HG03469 (cell line): ENCODE results near the gene IFIT1B.
"Not testable (repeated sequence)": the region's sequence is repeated elsewhere in the genome, so short reads cannot be mapped to it uniquely, and the experiment has no call there.

Source experiments
- ATAC-seq: cut with Tn5 transposase; IDR thresholded peaks from one replicate; pipeline ENCODE4 v1.9.1; 2021; ENCODE audit warnings: mild to moderate bottlenecking, moderate library complexity, moderate number of reproducible peaks; ENCODE audit not compliant: unreplicated experiment

The IFIT1B gene, protein sequence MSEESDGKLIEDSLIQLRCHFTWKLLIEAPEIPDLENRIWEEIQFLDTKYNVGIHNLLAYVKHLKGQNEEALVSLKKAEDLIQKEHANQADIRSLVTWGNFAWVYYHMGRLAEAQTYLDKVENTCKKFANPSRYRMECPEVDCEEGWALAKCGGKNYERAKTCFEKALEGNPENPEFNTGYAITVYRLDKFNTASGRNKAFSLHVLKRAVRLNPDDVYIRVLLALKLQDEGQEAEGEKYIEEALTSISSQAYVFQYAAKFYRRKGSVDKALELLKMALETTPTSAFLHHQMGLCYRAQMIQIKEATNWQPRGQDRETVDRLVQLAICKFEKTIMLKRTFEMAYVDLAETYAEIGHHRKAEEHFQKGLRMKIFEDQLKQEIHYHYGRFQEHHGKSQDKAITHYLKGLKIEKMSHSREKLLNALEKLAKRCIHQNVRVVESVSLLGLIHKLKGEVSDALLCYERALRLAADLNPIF

DNA sequence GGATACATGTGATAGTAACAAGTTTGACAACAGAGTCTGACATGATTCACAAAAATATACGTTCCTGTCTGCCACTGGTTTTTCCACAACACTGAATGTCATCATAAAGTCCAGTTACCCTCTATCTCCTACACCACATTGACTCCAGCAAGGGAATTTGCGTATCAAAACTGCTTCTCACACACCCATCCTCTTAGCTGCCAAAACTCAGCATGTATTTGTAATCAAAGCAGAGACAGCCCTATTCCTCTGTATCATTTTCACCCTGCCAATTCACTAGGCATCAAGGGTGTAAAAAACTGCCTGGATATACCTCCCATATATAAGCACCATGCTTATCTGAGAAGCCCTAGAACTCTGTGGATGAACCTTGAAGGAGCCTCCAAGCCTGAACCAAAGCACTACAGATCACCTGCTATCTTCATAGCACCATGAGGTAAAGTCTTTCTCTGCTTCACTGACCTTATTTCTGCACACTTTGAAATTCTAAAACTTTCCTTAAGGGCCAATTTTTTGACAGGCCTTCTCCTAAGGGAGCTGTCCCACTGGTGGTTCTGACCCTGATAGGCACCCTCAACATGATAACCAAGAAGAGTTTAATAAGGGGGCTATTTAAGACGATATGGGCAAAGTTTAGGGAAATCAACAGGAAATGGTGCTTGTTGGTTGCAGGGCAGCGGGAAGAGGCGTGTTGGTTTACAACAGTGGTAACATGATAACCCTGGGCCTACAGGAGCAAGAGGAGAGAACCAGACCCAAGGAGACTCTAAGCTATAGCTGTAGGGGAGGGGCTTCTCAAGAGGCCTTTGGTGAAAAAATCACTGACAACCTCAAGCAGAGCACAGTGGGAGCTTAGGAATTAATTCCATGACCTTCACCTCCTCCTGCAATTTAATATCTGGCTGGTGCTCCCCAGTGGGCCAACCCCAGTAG lies at the start of gene IFIT1B:
IFIT1B (plus strand) TSS at position 352 of the 933 bp plus-strand sequence; CDS start at position 432, 80 bp downstream.
- ATAC-seq: no peak

DNA sequence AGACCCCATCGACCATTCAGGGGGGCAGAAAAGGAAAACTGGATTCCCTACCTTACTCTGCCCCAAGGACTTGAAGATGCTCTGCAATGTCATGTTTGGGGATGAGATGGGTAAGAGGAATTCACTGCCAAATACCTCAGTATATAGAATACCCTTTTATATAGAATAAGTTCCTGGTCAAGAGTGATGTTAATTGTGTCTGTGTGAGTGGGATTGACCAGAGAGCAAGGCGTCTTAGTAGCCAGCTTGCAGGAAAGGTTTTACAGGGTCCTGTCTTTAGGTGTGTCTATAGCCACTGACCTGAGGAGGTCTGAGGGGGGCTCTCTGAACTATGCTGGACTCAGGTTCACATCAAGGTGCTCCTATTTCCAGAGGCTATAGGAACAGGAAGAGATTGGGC lies 48.7 kb upstream of the IFIT1B start:
- no peak for ATAC-seq

DNA sequence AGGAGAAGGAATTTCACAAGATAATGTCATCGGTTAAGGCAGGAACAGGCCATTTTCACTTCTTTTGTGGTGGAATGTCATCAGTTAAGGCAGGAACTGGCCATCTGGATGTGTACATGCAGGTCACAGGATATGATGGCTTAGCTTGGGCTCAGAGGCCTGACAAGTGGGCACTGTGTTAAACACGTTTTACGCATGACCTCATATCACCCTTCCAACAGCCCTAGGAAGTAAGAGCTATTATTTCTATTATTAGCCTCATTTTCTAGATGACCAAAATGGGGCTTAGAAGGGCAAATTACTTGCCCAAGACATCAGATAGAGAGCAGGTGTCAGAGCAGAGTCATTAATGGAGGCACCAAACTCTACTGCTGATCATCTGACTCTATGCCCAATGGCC lies 47.8 kb upstream of the IFIT1B start:
- not testable (repeated sequence) for ATAC-seq

DNA sequence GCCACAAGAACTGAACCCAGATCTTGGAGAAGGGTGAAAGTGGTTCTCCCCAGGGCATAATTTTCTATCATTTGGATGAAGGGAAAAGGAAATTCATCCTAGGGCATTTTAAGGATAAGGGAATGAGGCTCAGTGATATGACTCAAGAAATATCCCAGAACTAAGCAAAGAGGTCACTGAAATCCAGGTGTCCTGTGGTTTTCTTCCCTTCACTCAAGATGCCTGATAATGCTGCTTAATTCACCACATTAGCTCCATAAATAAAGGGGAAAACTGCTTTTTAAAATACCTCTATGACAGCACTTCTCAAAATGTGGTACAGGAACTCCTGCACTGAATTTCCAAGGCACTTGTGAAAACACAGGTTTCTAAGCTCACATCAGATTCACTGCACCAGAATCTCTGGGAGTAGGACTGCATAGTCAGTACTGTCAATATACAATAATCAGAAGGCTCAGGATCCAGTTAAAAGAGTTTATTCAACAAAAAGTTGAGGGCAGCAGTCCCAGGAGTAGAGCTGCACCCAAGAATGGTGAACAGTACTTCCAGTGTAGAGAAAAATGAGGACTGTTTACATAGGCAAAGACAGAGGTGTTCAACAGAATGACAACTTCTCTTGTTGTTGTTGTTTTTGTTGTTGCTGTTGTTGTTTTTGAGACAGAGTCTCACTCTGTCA lies 47.2 kb upstream of the IFIT1B start:
- no peak for ATAC-seq

DNA sequence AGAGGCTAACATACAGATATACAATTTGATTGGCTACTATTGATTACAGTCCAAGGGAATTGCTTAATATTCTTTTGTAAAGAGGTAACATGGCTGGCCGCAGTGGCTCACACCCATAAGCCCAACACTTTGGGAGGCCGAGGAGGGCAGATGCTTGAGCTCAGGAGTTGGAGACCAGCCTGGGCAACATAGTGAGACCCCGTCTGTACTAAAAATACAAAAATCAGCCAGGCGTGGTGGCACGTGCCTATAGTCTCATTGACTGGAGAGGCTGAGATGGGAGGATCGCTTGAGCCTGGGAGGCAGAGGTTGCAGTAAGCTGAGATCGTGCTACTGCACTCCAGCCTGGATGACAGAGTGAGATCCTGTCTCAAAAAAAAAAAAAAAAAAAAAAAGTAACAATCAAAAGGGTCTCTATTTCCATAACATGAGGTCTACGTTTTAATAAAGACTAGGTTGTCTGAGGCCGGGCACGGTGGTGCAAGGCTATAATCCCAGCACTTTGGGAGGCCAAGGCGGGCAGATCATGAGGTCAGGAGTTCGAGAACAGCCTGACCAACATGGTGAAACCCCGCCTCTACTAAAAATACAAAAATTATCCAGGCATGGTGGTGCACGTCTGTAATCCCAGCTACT lies 46.3 kb upstream of the IFIT1B start:
- not testable (repeated sequence) for ATAC-seq

DNA sequence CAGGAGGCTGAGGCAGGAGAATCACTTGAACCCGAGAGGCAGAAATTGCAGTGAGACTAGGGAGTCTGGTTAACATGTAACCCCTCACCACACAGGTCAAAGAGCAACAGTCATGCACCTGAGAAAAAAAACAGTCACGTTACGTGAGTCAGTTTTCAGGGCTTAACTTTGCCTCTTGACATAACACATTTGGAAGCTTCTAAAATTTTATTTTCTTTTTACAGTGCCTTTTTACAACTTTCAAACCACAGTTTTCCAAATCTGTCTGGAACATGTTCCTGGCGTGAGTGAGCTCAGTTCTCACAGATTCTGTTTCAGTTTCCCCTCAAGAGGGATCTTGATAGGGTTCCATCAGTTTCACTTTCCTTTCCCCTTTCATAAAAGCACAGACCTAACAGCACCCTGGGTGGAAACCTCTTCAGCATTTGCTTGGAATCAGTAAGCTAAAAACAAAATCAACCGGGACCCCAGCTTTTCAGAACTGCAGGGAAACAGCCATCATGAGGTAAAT lies 45.7 kb upstream of the IFIT1B start:
- ATAC-seq: no peak

DNA sequence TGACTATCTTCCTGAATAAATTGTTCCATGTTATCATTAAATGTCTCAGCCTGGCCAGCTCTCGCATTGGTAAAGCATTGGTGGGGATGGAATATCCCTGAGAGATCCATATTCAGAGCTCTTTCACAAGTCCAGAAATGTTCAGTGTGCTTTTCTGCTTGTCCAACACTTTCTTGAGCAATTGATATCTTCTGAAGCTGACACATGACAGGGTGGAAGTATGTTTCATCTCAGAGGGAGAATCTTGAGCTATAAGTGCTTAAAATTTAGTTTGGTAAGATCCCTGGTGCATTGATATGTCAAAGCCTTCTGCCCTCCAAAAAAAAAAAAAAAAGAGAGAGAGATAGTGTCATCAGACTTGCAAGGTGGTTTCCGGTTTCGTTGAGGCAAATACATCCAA lies 42.6 kb upstream of the IFIT1B start:
- ATAC-seq: no peak

DNA sequence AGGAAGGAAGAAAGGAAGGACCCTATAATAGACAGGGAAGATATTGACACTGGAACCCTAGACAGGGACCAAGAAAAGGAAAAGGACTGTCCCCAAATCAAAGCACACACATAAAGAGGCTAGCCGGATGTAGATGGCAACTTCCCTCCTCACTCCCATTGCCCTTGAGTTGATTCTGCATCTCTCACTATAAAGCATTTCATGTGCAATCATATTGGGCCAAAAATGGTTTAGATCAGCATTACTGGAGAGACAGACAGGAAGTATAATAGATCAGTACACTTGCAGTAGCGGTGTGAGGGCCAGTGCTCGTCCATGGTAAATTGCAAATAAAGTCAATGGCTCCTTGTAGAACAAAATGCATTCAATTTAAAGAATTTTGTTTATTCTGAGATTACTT lies 41.6 kb upstream of the IFIT1B start:
- ATAC-seq: no peak

DNA sequence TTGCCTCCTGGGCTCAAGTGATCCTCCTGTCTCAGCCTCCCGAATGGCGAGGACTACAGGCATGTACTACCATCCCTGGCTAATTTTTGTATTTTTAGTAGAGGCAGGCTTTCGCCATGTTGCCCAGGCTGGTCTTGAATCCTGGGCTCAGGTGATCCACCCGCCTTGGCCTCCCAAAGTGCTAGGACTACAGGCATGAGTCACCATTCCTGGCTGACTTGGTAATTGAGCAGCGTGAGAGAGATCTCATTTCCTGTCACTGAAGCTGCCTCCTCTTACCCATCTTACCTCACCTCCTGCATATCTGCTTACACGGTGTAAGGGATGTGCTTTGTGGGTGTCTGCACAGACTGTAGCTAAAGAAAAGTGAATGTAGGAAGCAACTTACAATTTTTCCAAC lies 40.4 kb upstream of the IFIT1B start:
- ATAC-seq: no peak

DNA sequence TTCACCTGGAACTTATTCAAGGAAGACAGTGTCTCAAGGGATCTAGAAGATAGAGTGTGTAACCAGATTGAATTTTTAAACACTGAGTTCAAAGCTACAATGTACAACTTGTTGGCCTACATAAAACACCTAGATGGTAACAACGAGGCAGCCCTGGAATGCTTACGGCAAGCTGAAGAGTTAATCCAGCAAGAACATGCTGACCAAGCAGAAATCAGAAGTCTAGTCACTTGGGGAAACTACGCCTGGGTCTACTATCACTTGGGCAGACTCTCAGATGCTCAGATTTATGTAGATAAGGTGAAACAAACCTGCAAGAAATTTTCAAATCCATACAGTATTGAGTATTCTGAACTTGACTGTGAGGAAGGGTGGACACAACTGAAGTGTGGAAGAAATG lies 39.1 kb upstream of the IFIT1B start:
- no peak for ATAC-seq

DNA sequence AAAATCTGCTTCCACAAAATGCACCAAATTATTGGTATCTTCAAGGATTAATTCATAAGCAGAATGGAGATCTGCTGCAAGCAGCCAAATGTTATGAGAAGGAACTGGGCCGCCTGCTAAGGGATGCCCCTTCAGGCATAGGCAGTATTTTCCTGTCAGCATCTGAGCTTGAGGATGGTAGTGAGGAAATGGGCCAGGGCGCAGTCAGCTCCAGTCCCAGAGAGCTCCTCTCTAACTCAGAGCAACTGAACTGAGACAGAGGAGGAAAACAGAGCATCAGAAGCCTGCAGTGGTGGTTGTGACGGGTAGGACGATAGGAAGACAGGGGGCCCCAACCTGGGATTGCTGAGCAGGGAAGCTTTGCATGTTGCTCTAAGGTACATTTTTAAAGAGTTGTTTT lies 38.0 kb upstream of the IFIT1B start:
- ATAC-seq: no peak

DNA sequence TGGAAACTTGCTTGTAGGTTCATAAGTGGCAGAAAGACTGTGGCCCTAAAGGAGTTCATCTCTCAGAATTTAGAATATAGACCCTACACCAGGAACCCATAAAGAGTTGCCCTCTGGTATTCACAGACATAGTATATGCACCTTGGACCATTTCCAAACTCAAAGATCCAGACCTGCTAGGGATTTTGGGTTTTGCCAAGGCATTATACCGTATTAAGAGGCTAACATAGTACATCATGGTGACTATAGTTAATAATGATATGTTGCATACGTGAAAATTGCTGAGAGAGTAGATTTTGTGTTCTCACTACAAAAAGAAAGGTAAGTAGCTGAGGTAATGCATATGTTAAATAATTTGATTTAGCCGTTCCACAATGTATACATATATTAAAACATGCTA lies 36.2 kb upstream of the IFIT1B start:
- ATAC-seq: no peak

DNA sequence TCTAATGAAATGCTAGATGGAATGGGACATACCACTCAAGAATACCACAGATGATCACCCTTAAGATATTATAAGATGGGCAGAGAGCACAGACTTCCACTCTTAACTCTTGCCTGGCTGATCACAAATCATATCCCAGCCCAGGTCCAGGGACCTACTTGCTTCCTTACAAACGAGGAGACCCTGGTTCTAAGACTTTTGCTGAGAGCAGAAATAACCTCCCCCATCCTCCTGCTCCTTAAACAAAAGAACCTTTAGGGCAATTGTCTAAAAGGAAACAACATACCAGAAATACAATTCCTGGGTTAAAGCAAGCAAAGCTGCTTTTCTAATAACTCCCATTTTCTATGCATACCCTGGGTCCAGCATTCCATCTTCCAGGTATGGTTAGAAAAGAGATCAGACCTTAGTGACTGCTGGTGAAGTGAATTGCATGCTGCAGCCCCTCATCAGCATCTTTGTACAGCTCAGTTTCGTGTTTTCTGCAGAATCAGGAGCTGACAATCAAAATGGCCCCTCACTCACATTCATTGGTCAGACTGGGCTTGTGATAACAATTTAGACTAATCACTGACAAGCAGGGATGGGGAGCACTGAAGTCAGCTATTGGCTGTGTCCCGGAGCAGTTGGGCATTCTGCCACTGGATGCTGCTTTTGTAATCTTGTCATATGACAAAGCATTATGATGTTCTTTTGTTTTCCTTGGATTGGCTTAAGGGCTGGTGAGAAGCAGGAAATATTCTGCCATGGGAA lies 35.5 kb upstream of the IFIT1B start:
- ATAC-seq: no peak

DNA sequence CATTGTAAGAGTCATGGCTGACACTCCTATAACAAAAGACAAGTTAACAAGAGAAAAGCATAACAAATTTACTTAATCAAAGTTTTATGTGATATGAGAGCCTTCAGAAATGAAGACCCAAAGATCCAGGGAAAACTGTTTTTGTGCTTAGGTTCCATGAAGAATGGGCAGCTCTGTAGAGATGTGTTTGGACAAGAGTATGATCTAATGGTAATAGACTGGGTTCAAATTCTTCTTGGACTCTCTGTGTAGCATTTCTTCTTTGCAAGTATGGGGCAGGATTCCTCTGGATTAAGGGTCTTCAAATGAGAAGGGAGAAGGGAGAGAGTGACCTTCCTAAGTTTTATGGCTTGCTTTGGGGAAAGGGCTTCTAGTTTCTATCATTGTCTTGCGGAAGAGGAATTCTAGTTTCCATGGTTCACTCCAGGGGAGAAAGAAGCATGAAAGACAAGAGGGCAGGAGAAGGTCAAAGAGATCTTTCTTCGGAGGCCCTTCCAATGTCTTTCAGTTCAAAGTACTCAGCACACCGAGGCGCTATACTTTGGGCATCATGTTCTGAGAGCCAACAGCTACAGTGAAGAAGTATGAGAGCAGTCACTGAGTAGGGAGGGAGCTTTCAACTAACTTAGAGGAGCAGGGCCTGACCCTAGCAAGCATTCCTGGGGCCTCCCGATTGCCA lies 34.6 kb upstream of the IFIT1B start:
- no peak for ATAC-seq

DNA sequence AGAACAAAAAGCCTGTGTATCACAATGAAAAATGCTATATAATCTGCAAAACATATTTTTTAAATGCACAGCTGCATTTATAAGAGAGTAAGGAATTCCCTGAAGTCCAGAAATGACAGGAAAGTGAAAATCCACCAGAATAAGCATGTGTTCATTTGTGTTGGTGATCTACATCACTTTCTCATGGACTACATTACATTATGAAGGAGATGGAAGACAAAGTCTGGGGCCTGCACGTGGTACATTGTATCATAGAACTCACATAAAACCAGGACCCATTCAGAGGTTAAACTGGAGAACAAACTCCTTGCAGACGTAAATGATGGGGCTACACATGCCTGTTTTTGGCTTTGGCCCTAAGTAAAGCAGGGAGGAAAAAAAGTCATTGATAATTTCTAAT lies 33.7 kb upstream of the IFIT1B start:
- no peak for ATAC-seq

DNA sequence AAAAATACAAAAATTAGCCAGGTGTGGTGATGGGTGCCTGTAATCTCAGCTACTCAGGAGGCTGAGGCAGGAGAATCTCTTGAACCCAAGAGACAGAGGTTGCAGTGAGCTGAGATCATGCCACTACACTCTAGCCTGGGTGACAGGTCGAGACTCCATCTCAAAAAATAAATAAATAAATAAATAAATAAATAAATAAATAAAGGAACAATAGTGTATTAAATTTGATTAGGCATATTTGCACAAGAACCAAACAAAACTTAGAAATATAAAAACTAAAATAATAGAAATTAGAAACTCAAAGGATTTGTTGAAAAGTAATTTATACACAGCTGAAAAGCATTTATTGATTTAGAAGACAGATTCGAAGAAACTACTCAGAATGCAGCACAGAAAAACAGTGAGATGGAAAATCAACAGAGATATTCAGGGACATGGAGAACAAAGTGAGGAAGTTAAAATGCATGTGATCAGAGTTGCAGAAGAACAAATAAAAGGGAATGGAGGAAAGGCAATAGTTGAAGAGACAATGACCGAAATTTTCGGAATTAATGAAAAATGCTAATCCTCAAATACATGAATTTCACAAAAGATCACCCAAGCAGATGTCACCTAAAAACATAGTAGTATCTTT lies 32.4 kb upstream of the IFIT1B start:
- no peak for ATAC-seq

DNA sequence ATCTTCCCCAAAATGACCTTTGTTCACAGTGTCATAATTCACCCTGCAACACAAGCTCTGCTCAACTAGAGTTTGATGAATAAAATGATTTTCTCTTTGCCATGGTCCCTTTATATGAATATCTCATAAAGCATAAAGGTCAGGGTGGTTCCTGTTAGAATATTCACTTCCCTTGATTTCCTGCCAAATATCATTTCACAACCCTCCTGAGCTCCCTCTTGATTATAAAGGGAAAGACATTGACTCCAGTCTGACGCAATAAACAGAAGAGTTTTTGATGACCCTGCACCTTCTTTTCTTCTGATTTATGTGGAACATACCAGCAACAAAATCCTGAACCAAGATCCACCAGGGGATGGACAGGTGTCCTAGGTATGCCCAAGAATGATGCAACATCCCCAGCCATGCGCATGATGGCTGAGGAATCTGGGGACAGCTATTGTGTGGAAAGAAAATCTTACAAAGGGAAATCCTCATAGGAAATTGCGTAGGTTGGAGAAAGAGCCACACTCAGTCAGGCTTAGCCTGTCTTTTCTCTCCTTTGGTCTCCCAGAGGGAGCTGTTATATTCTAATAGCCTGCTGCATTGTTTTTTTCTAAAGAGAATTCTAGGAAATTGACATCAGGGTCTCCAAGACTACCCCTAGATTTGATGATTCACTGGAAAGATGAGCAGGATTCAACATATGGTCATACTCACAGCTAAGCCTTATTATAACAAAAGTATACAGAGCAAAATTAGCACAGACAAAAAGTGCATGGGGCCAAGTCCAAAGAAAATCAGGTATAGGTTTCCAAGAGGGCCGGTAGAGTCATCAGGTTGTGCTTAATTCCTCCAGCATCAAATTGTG lies 31.2 kb upstream of the IFIT1B start:
- no peak for ATAC-seq
